Sigmoid colon (tissue), 4 donors: ENCODE data around the gene THAP4.

Experiments used
- EP300 ChIP-seq, 4 donors: sonication (generic); formaldehyde crosslinking; IDR thresholded peaks; one replicate each; pipeline ENCODE4 v1.6.1; 2017; ENCODE audit warnings: antibody characterized with exemption in 4 of 4
- POLR2A ChIP-seq, 2 donors: fragments of 450-650 bp; IDR thresholded peaks; one replicate each; pipeline ENCODE4 v1.6.1; 2016; ENCODE audit warnings: antibody characterized with exemption in 2 of 2, mild to moderate bottlenecking in 2 of 2, moderate library complexity in 2 of 2
- POLR2AphosphoS5 ChIP-seq, 4 donors: sonication (generic); formaldehyde crosslinking; IDR thresholded peaks; one replicate each; pipeline ENCODE4 v1.6.1; 2017; ENCODE audit warnings: antibody characterized with exemption in 4 of 4
- TF ChIP-seq, protein P1 (sequence below), 4 experiments: fragments of 450-650 bp in 3 of 4; fragments of 200-600 bp in 1 of 4; IDR thresholded peaks; one replicate each; pipeline ENCODE4 v1.5.1; 2016 to 2019; ENCODE audit warnings: antibody characterized with exemption in 4 of 4, mild to moderate bottlenecking in 3 of 4, moderate library complexity in 2 of 4

DNA sequence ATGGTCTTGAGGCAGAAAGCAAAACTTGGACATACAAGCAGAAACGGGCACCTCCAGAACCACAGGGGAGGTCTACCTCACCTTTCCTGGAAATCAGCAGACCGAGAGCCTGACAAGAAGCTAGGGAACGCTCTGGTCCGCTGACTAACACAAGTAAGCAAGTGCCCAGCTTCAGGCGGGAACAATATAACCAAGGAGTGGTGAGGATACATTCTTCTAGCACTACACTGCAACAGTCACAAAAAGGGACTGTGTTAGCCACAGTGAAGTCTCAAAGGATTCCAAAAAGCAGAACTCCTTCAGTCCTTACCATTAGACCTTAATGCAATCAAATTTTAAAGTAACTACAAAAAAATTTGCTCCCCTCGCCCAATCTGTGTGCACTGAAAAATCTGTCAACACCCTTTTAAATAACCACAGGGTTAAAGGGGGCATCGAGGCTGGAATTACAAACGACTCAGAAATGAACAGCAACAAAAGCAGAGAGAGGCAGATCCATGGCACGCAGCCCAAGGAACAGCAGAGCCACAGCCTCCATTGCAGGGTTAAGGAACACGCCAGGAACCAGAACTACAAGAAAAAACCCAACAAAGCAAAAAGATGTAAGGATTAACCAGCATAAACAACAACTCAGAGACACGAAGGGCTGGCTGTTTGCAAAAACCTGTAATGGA, 7.1 kb downstream of the THAP4 start:
- TF ChIP-seq, protein P1, sequence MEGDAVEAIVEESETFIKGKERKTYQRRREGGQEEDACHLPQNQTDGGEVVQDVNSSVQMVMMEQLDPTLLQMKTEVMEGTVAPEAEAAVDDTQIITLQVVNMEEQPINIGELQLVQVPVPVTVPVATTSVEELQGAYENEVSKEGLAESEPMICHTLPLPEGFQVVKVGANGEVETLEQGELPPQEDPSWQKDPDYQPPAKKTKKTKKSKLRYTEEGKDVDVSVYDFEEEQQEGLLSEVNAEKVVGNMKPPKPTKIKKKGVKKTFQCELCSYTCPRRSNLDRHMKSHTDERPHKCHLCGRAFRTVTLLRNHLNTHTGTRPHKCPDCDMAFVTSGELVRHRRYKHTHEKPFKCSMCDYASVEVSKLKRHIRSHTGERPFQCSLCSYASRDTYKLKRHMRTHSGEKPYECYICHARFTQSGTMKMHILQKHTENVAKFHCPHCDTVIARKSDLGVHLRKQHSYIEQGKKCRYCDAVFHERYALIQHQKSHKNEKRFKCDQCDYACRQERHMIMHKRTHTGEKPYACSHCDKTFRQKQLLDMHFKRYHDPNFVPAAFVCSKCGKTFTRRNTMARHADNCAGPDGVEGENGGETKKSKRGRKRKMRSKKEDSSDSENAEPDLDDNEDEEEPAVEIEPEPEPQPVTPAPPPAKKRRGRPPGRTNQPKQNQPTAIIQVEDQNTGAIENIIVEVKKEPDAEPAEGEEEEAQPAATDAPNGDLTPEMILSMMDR (IDR thresholded peaks at IDR 0.05), result no peak
- no peak for TF ChIP-seq EP300 (IDR thresholded peaks at IDR 0.05)
- TF ChIP-seq POLR2A (IDR thresholded peaks at IDR 0.05), result no peak
- TF ChIP-seq POLR2AphosphoS5 (IDR thresholded peaks at IDR 0.05), result no peak
